Measurements from ENCODE around the gene MRPL3.

MRPL3 gene

DNA sequence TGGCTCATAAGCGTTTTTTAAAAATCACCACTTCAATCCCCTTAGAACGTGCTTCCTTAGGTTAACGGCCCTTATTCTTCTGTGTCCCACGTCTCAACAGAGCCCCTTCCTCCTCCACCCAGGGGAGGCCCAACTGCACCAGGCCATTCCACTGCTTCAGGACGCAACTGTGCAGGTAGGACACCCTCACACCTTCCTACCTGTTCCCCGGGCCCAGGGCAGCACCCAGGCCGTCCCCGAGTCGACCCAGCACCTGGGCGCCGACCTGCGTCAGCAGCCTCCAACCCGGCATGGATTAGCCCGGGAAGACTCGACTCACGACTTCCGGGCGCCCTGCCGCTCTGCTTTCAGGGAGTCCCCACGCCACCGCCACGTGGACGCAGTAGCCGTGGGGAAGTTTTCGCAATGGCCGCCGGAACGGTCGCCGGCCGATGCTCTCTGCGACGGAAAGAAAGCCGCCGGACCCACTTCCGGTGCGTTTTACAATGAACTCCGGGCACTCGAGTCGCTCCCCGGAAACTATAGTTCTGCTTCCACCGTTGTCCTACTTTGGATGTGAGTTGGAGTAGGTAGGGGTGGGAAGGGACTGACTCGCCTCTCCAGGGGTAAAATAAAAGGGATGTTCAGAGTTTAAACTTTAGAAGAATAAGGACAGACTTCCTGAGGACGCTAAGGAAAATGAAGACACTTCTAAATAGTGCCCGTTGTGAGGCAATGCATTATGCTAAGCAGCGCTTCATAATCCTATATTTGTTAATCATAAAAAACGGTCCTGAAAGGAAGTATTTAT lies at the start of gene MRPL3:
Gene MRPL3, minus strand, starts transcription at position 442 of the 790 bp plus-strand sequence. Its CDS starts 150 bp downstream, at position 292.
- DNase-seq (ENCODE audit: low read depth in 1 of 2, low spot score in 1 of 2) = peak; percentile 60 to 72

DNA sequence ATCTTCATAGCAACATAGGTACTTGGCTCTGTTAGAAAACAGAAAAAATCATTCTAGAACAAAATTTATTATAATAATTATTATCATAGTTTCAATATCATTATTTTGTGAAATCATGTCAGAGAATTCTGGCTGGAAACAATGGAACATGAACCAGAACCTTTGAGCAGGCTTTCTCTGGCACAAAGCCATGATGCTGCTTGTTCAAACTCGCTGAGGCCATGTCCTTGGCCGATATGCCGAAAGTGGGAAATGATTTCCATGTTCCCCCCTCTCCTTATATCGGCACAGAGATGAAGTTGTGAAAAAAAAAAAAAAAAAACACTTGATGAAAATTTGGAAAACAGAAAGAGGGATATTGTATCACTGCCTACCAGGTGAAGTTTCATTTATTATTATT lies 49.0 kb upstream of the MRPL3 start:
- DNase-seq (ENCODE audit: low read depth in 1 of 2, low spot score in 1 of 2) = no peak

DNA sequence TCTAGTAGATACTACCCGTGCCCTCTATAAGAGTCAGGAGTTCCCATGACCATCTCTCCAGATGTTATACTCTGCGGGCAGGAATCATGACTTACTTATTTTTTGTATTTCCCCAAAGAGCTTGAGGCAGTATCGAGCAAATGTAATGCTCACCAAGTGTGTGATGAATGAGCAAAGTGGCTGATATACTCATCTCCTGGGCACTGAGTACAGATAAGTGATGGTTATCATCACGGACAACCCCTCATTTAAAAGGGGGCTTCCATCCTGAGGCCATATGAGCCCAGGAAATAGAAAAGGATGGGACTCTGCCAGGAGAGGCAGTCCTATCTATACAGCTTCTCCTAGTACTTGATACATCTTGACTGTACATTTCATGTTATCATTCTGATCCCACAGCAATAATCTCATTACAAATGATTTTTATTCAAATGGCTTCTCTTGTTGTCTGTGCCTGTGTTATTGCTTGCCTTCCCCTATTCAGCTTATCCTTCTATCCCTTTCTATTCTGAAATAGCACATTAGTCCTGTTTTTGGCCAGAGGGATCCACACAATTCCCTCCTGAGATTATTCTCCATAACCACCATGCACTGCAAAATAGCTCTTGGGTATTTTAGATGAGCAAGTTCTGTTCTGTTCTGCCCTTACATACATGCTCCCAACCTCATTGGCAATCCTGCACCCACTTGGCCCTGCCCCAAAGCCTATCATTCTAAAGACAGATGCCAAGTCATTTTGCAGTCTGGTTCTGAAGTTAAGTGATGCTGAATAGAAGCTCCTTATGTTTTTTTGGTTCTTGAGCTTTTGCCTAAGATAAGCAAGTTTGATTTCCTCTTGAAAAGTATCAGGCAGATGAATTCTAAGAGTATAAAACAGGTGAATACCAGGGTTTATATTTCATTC lies 48.0 kb upstream of the MRPL3 start:
- DNase-seq (ENCODE audit: low read depth in 1 of 2, low spot score in 1 of 2) = no peak

DNA sequence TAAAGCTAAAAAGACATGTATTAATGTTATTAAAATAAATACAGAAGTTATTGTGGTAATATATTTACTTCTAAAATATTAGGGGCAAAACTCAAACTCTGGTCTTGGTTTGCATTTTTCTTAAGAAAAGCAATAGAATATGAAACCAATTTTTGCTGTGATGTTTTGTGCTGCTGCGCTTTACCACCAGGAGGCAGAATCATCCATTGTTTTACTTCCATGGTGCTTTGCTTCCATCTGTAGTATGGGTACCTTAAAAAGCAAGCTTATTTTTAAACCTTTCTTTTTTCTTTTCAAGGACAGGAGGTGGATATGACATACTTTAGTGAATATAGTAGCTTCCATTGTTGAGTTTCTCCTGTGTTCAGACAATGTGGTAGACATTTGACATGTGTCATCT lies 46.6 kb upstream of the MRPL3 start:
- no peak for DNase-seq (ENCODE audit: low read depth in 1 of 2, low spot score in 1 of 2)

DNA sequence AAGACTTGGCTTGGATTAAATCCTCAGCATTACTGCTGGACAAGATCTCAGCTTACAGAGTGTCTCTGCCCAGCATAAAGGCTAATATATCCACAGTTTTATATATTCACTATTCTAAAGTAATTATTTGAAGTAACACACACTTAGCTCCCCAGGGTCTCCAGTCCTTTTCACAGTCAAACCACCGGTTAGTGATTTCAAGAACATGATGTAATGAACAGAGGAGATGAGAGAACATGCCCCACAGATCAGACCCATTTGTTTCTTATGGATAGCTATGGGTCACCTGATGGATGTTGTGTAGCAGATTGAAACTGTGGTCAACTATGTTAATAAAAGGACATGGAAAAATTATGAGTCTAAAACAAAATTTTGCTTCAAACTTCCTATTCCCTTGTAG lies 44.8 kb upstream of the MRPL3 start:
- DNase-seq (ENCODE audit: low read depth in 1 of 2, low spot score in 1 of 2) = no peak

DNA sequence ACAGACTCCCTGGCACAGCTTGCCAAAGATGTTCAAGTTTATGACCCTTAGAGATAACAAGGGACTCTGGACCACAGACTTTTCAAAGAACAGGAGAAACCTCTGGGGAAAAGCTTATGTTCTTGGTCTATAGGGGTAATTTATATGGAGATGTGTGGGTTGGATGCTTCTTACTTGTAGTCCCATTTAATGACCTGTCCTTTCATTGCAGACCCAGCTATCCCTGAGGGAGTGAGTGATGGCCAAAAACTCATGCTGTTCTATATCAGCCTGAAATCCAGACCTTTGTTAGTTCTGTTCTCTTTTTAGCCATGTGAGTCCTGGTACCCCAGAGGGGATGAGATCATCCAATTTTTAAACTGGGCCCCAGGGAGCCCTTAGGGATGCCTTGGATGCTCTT lies 43.7 kb upstream of the MRPL3 start:
- no peak for DNase-seq (ENCODE audit: low read depth in 1 of 2, low spot score in 1 of 2)

DNA sequence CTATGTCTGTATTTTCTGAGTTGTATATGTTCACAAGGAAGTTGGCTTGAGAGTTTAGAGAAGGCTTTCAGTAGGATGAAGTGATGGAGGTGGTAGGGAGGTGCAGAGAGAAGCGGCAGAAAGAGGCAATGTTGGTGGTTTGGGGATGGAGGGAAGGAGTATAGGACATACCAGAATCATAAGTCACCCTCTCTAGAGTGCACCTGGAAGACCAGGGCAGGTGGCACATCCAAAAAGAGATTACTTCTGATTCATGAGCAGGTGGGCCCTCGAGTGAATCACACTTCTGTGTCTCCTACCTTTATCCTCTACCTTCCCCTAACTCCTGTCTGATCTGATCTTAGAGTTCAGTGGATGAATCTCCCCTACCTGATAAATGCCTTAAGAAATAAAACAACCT lies 41.8 kb upstream of the MRPL3 start:
- DNase-seq (ENCODE audit: low read depth in 1 of 2, low spot score in 1 of 2) = no peak

DNA sequence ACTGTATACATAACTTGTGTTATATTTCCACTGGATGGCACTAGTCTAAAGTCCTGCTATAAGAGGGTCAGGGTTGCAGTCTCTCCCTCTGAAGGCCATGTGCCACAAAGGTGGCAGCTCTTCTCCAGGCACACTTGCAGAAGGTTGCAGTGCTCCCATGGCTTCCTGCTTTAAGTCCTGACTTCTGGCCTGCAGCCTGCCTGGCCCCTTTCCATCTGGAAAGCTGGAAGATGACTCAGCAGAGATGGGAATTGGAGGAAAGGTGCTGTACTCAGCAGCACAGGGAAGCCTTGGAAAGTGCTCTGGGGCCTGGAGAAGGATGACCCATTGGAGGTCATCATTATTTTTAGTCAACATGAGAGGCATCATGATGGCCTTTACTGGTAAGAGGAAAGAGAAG lies 40.9 kb upstream of the MRPL3 start:
- no peak for DNase-seq (ENCODE audit: low read depth in 1 of 2, low spot score in 1 of 2)

DNA sequence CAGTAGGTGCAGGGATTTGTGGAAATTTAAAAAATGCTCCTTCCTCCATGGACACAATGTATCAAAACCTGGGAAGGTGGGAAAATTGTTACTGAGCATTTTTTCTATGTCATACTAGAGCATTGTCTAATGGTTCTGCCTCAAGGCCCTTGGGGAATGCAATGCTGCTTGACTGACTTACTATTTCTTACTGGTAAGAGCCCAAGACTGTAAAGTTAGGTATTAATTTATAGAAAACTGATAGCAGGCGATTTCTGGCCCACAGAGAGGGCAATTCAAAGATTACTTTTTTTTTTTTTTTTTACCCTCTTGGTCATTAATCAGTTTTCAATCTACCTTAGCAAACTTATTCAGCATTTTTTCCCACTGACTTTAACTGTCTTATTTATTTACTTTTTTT lies 38.5 kb upstream of the MRPL3 start:
- no peak for DNase-seq (ENCODE audit: low read depth in 1 of 2, low spot score in 1 of 2)

DNA sequence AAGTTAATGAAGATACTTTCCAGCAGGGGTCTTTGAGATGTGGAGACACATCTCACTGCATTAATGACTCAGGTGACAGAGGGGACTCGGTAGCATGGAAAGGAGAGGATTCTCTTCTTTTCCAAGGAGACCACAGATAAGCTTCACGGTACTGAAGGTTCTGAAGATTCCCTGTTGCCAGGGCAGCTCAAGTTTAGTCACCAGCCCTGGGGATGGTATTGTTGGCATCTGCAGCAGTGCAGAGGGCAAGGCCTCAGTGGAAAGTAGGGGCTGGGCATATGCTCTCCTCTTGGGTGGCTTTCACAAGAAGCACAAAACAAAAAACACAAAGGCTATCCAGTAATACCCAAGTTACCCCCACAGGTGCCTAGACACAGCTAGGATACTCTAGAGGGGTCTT lies 38.0 kb upstream of the MRPL3 start:
- DNase-seq (ENCODE audit: low read depth in 1 of 2, low spot score in 1 of 2) = no peak

DNA sequence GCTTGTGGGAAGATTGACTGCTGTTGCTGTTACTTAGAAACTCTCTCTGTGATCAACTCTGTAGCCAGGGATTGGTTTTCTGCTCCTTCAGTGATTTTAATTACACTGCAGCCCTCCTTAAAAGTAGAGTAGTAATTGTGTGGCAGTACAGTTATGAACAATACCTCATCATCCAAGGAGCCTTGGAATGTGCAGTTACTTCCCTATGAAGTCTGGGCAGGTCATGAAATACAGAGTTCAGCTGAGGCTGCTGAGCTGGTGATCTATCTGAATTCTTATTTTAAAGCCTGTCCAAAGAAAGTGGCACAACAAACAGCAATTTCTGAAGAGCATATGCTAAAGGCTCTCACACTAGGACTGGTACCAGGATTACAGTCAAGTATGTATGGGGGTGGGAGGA lies 37.4 kb upstream of the MRPL3 start:
- no peak for DNase-seq (ENCODE audit: low read depth in 1 of 2, low spot score in 1 of 2)

DNA sequence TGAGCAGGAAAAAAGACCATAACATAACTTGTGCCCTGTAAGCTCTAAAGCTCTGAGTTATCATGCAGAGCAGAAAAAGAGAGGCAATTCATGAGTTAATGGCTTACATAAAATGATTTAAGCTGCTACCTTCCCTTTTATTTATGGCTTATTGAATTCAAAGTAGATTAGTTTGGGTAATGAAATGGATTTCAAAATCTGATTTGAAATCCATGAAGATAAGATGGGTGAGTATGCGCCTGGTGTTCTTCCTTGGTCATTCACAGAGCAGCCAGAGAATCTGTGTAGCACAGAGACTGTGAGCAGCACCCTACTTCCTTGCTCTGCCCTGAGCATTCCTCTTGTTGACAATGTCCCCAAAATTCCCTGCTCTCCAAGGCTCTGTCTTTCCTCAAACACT lies 36.2 kb upstream of the MRPL3 start:
- DNase-seq (ENCODE audit: low read depth in 1 of 2, low spot score in 1 of 2) = no peak

DNA sequence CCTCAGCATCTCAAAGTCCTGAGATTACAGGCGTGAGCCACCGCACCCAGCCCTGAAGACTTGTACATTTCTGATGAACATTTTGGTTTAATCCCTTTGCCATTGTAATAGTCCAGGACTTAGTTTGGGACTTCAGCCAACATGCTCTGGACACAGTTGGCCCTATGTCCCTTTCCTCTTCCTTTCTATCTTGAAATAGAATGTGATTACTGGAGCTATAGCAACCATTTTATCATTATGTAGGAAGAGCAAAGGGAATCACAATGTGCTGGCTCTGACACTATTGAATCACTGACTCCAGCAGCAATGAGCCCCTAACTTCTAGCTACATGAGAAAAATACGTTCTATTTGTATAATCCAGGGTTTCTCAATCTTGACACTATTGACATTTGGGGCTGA lies 34.8 kb upstream of the MRPL3 start:
- DNase-seq (ENCODE audit: low read depth in 1 of 2, low spot score in 1 of 2) = no peak

DNA sequence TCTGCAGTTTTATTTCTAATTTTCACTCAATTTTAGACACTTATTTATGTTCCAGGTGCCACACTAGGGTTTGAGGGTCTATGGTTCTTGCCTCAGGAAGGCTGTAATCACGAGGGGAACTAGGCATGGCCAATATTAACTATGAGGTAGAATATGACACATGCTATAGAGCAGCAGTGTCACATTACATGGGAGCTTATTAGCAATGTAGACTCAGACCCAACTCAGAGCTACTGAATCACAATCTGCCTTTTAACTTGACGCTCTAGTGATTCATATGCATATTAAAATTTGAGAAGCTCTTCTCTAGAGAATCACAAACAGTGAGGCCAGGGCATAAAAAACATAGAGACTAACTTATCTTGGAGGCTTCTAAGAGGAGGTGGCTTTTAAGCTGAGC lies 32.8 kb upstream of the MRPL3 start:
- DNase-seq (ENCODE audit: low read depth in 1 of 2, low spot score in 1 of 2) = no peak

DNA sequence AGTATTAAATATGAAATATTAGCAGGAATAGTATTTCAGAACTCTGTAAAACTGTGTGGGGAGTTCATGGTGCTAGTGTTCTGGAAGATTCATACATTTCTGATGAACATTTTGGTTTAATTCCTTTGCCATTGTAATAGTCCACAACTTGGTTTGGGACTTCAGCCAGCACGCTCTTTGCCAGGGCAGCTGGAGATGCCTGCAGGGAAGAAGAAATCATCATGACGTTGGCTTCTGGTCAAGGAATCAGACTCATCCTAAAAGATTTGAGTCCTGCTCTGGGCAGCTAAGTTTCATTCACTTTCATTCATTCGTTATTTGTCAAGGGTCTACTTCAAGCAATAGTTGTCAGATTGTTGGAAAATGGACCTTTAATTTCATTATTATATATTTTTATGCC lies 32.4 kb upstream of the MRPL3 start:
- DNase-seq (ENCODE audit: low read depth in 1 of 2, low spot score in 1 of 2) = no peak

DNA sequence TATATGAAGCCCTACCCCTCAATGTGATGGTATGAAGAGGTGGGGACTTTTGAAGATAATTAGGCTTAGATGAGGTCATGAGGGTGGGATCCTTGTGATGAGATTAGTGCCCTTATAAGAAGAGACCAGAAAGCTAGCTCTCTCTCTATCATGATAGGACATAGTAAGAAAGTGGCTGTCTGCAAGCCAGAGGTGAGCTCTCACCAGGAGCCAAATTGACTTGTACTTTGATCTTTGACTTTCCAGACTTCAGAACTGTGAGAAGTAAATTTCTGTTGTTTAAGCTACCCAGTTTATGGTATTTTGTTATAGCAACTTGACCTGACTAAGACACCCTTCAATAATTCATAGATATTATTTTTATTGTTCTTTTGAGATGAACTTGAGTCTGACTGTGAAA lies 29.9 kb upstream of the MRPL3 start:
- DNase-seq (ENCODE audit: low read depth in 1 of 2, low spot score in 1 of 2) = no peak

DNA sequence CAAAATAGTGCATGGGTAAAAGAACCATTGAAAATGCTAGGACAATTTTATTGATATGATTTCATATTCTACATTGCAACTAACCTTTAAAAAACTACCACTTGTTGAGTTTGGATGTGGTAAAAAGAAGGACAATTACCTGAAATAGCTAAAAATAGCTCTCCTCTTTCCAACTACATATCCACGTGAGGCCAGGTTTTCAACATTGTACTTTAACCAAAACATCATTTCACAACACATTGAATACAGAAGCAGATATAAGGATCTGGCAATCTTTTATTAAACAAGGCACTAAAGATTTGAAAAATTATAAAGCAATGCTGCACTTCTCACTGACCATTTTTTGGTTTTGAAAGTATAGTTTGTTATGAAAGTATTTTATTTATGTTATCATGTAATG lies 28.1 kb upstream of the MRPL3 start:
- no peak for DNase-seq (ENCODE audit: low read depth in 1 of 2, low spot score in 1 of 2)

DNA sequence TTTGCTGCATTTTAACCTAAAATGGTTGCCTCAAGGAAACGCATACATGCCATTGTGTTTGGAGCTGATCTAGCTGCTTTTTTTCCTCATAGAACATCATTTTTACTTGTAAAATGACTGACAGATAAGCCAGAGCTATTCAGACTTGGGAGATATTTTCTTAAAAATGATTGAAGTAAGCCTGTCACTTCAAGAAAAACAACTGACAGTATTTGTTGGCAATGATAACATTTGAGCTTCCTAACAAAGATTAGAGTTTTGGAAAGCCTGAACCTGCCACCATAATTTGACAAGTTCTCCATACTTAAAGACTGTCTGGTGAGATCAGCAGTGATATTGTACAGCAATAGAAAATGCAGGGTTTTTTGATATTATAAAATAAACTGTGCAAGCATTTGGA lies 27.6 kb upstream of the MRPL3 start:
- no peak for DNase-seq (ENCODE audit: low read depth in 1 of 2, low spot score in 1 of 2)

DNA sequence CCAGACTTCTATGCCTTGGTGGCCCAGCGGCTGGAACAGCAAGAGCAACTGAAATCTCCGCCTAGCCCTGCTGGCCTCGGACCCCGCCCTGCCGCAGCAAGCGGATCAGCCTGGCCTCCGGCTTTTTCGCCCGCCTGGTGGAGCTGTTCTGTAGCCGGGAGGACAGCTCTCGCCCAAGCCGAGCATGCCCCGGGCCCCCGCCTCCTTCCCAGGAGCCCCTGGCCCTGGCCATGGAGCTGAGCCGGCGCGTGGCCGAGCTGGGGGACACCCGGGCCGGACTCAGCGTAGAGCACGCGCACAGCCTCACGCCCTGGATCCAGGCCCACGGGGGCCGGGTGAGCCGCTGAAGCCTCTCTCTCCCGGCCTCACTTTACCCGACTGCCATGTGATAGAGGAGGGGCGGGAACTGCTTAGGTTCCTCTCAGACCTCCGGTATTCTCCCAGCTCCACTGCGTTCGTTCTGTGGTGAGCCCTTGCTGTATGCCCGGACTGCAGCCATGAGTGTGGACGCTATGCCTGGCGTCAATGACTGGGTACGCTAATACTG lies 24.1 kb upstream of the MRPL3 start:
- no peak for DNase-seq (ENCODE audit: low read depth in 1 of 2, low spot score in 1 of 2)

DNA sequence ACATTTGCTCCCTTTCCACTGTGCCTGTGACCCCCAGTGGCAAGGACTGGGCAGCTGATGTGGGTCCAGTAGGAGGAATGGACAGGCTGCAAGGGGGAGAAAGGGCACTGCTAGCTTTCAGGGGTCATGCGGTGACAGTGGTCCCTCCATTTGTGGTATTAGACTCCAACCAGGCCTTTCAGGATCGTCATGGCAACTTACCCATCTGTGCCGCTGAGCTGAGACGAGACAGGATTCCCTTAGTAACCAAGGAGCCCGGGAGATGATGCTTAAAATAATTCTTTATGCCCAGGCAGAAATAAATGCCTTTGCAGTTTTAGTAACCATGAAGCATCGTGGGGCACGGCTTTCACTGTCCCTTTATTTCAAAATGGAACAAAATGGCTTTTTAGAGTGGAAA lies 15.9 kb upstream of the MRPL3 start:
- DNase-seq (ENCODE audit: low read depth in 1 of 2, low spot score in 1 of 2) = no peak

DNA sequence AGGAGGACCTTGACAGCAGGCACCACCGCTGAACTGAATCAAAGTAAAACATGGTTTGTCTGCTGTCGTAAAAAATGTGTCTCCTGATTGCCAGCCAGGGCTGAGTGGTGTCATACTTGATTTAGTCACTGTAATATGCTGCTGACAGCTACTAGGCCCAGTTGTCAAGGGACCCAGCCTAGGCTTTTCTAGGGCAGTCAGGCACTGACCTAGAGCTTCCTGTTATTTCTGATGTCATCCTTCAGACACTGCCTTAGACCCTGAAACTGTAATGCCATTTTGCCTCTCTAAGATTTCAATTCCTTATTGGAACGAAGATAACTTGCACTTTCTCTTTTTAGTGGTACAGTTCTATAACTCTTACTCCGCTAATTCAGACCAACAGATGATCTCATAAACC lies 2.6 kb upstream of the MRPL3 start:
- DNase-seq (ENCODE audit: low read depth in 1 of 2, low spot score in 1 of 2) = no peak

DNA sequence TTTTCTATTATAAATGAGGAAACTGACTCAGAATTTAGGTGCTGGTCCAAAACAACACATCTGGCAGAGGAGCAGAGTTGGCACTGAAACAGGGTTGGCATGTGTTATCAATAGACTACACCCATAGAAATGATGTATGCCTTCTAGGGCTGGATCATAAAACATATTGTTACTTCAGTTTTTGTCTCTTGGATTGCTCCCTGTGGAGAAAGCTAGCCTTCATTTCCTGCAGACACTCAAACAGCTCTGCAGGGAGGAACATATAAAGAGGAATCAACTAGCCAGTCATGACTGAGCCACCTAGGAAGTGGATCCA lies 507 bp upstream of the MRPL3 start:
- no peak for DNase-seq (ENCODE audit: low read depth in 1 of 2, low spot score in 1 of 2)

Measured in stimulated activated CD4-positive, alpha-beta T cell treated with anti-CD3 and anti-CD28 coated beads, Interleukin-15, amount 100 ng/mL, for 1 hour (primary cell).